GM13977 (cell line): Measurements from ENCODE around the gene PCED1A.
"Not testable (repeated sequence)": the region's sequence is repeated elsewhere in the genome, so short reads cannot be mapped to it uniquely, and the experiment has no call there.

Source experiments
- DNase-seq: peaks from one replicate; pipeline ENCODE4 v3.0.0; 2012; ENCODE audit warnings: low spot score
- CTCF ChIP-seq: IDR thresholded peaks from 2 replicates; pipeline ENCODE4 v1.5.1; 2012; ENCODE audit warnings: mild to moderate bottlenecking, control low read depth; ENCODE audit not compliant: insufficient read depth; ENCODE audit errors: extremely low read depth, missing control alignments
- in situ Hi-C: fragments of 300-500 bp; cut with MboI; formaldehyde crosslinking; loops from one replicate; pipeline ENCODE4 v1.12.0; 2022; ENCODE audit warnings: low sequenced_read_pairs, low pct_unique_long_range_greater_than_20kb, mixed read lengths, inconsistent platforms; ENCODE audit not compliant: unreplicated experiment

PCED1A gene

GRCh38 chr20:2833761-2834160, 6.7 kb downstream of the PCED1A start:
- TF ChIP-seq CTCF: no peak
- in situ Hi-C loops: no loop called here
- no peak for DNase-seq

- in situ Hi-C loops, DNase-seq: not testable (repeated sequence)
Observed at GRCh38 chr20:2831206-2831605, 9.2 kb downstream of the PCED1A start.

- no peak for TF ChIP-seq CTCF
- in situ Hi-C loops: no loop called here
- DNase-seq: no peak
Observed at GRCh38 chr20:2829376-2829775, 11.1 kb downstream of the PCED1A start.

GRCh38 chr20:2826655-2827054, 13.8 kb downstream of the PCED1A start:
- DNase-seq: no peak
- in situ Hi-C loops: no loop called here
- no peak for TF ChIP-seq CTCF

GRCh38 chr20:2825761-2826160, 14.7 kb downstream of the PCED1A start:
- in situ Hi-C loops: no loop called here
- DNase-seq: no peak

GRCh38 chr20:2822073-2822472, 18.4 kb downstream of the PCED1A start:
- DNase-seq: no peak
- no peak for TF ChIP-seq CTCF
- in situ Hi-C loops: no loop called here

More at GRCh38 chr20:2825761-2826160, 14.7 kb downstream of the PCED1A start:
- TF ChIP-seq CTCF: no peak

- in situ Hi-C loops: no loop called here
- no peak for TF ChIP-seq CTCF
- DNase-seq: no peak
Observed at GRCh38 chr20:2820896-2821869, 19.3 kb downstream of the PCED1A start.
